Measurements from ENCODE around the gene POU6F2. TPM values are rescaled to one million over a fixed set of nuclear protein-coding genes. Genes with fewer than 3 reads are reported as not detected.

The POU6F2 gene
- total RNA-seq, 1 donor from 2014 or later, result 0.44 TPM

DNA sequence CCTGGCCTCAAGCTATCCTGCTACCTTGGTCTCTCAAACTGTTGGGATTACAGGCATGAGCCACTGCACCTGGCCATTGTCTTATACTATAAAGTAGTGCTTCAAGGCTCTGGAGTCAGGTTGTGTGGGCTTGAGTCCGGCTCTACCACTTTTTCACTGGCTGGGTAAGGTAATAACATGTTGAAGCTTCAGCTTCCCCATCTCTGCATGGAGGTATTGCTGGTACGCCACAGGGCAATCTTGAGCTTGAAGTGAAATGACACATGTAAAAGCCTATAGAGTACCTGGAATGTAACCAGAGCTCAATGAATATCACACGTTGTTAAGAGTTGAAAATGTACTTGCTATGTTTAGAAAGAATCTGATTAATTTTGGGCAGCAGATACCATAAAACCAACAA lies 120.8 kb downstream of the POU6F2 start:
- Histone ChIP-seq H3K4me1 (no peaks in the 10 kb centered on the region), H3K27ac (replicated peaks) (no peak overlapping the region), H3K27me3 (ENCODE audit: low read depth) (peaks cover 8% of the 10 kb centered on the region), H3K36me3 (no peaks in the 10 kb centered on the region), H3K4me3 (no peak overlapping the region), H3K9me3 (replicated peaks) (no peaks in the 10 kb centered on the region)
- intact Hi-C loops (cut with micrococcal nuclease), result no loop called here
- no peak for TF ChIP-seq CTCF (IDR thresholded peaks at IDR 0.05; ENCODE audit: borderline replicate concordance)
- DNase-seq, result no peak

DNA sequence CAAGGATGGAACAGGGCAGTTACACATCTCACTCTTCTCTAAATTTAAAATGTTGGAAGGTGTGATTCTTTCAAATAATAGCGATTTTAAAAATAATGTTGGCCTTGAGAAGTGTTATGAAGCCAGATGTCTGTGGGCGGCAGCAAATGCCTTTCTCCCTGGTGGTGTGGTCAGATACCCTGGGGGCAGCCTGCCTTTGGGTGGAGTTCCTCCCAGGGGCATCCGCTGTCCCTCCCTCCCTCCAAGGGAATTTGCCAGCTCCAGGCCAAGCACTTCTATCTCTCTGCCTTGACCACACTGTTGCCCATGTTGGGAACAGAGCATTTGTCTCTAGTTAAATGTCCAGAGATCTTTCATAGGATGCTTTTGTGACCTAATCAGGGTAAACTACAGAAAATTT lies 121.4 kb downstream of the POU6F2 start:
- H3K9me3 ChIP-seq (replicated peaks), result no peaks in the 10 kb centered on the region
- H3K27me3 ChIP-seq (ENCODE audit: low read depth), result peaks cover 15% of the 10 kb centered on the region
- no peaks in the 10 kb centered on the region for H3K36me3 ChIP-seq
- no peak overlapping the region for H3K27ac ChIP-seq (replicated peaks)
- no peak for TF ChIP-seq CTCF (IDR thresholded peaks at IDR 0.05; ENCODE audit: borderline replicate concordance)
- no peaks in the 10 kb centered on the region for H3K4me1 ChIP-seq
- no peak overlapping the region for H3K4me3 ChIP-seq
- intact Hi-C loops (cut with micrococcal nuclease), result no loop called here
- DNase-seq, result no peak

- Histone ChIP-seq H3K9me3 (replicated peaks) (no peaks in the 10 kb centered on the region), H3K36me3 (no peaks in the 10 kb centered on the region), H3K4me1 (no peaks in the 10 kb centered on the region), H3K27me3 (ENCODE audit: low read depth) (peaks cover 18% of the 10 kb centered on the region), H3K27ac (replicated peaks) (no peak overlapping the region), H3K4me3 (no peak overlapping the region)
- no peak for DNase-seq
- intact Hi-C loops (cut with micrococcal nuclease), result no loop called here
- TF ChIP-seq CTCF (IDR thresholded peaks at IDR 0.05; ENCODE audit: borderline replicate concordance), result no peak
These were observed 122.6 kb downstream of the POU6F2 start for GRCh38 chr7:39100270-39100669.

- H3K4me1 ChIP-seq, result no peaks in the 10 kb centered on the region
- H3K9me3 ChIP-seq (replicated peaks), result no peaks in the 10 kb centered on the region
- TF ChIP-seq CTCF (IDR thresholded peaks at IDR 0.05; ENCODE audit: borderline replicate concordance), result no peak
- intact Hi-C loops (cut with micrococcal nuclease), result no loop called here
- no peak overlapping the region for H3K4me3 ChIP-seq
- DNase-seq, result no peak
- no peaks in the 10 kb centered on the region for H3K36me3 ChIP-seq
- no peak overlapping the region for H3K27ac ChIP-seq (replicated peaks)
- peaks cover 18% of the 10 kb centered on the region for H3K27me3 ChIP-seq (ENCODE audit: low read depth)
These were observed 124.5 kb downstream of the POU6F2 start for GRCh38 chr7:39102234-39102633.

GRCh38 chr7:39105720-39106119 lies 128.0 kb downstream of the POU6F2 start:
- no peak for DNase-seq
- H3K4me3 ChIP-seq, result no peak overlapping the region
- no peaks in the 10 kb centered on the region for H3K36me3 ChIP-seq
- H3K4me1 ChIP-seq, result no peaks in the 10 kb centered on the region
- no peak overlapping the region for H3K27ac ChIP-seq (replicated peaks)
- H3K27me3 ChIP-seq (ENCODE audit: low read depth), result peaks cover 12% of the 10 kb centered on the region
- intact Hi-C loops (cut with micrococcal nuclease), result no loop called here
- no peaks in the 10 kb centered on the region for H3K9me3 ChIP-seq (replicated peaks)
- no peak for TF ChIP-seq CTCF (IDR thresholded peaks at IDR 0.05; ENCODE audit: borderline replicate concordance)

DNA sequence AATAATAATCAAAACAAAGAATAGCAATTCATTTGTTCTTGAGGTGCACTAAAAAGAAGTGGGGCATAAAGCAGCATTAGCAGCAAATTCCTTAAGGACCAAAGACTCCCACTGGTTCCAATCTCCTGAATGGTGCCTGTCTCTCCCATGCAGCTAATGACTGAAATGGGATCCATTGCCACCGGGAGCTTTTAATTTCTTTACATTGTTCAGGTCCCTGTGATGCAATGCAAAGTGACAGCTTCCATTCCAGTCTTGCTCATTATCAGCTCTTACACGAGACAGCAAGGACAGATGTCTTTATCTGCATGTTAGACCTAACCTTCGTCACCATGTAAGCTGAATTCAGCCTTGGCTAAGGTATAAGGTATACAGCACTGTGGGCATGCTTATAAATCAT lies 148.1 kb downstream of the POU6F2 start:
- Histone ChIP-seq H3K27ac (replicated peaks) (no peak overlapping the region), H3K36me3 (no peaks in the 10 kb centered on the region), H3K4me1 (no peaks in the 10 kb centered on the region), H3K4me3 (no peak overlapping the region), H3K9me3 (replicated peaks) (no peaks in the 10 kb centered on the region), H3K27me3 (ENCODE audit: low read depth) (peaks cover 3% of the 10 kb centered on the region)
- no peak for DNase-seq
- no peak for TF ChIP-seq CTCF (IDR thresholded peaks at IDR 0.05; ENCODE audit: borderline replicate concordance)
- intact Hi-C loops (cut with micrococcal nuclease), result no loop called here
